IMR-90 (cell line): ENCODE data around the gene ITGA2. TPM values are rescaled to one million over a fixed set of nuclear protein-coding genes. Genes with fewer than 3 reads are reported as not detected.

ENCODE experiments used
- ATAC-seq: fragments of 200-7000 bp; cut with Tn5 transposase; 2 replicates; pipeline ENCODE4 v1.9.1; 2020; ENCODE audit warnings: low read depth, mild to moderate bottlenecking, moderate library complexity
- BruUV-seq: library from RNA; stranded (reverse); fragments of 400-500 nt; replicated peaks from 2 replicates; lab custom pipeline; 2021; lab: Mats Ljungman, UMichigan
- CTCF ChIA-PET: fragments of 300-600 bp; formaldehyde crosslinking; extraction: SDS; loops from one replicate; lab custom pipeline; 2021; ENCODE audit warnings: antibody characterized with exemption; lab: Yijun Ruan, JAX
- POLR2A ChIA-PET: fragments of 300-600 bp; sonication (Branson Sonifier 250); formaldehyde crosslinking; loops from one replicate; lab custom pipeline; 2022; ENCODE audit warnings: antibody characterized with exemption; ENCODE audit not compliant: unreplicated experiment; lab: Charles Lee
- DNase-seq: peaks from one replicate; pipeline ENCODE4 v3.0.0; 2013
- H2AFZ ChIP-seq: replicated peaks from 2 replicates; pipeline ENCODE3; 2013; ENCODE audit warnings: low read length, mild to moderate bottlenecking; ENCODE audit not compliant: poor library complexity
- H2AK5ac ChIP-seq: 2 replicates; pipeline ENCODE4 v1.6.1; 2013; ENCODE audit warnings: low read depth, low read length, inconsistent platforms
- H2AK9ac ChIP-seq: replicated peaks from 2 replicates; pipeline ENCODE3; 2013; ENCODE audit warnings: mild to moderate bottlenecking, low read depth, low read length, moderate library complexity; ENCODE audit not compliant: poor library complexity
- H2BK120ac ChIP-seq: 2 replicates; pipeline ENCODE4 v1.6.1; 2013; ENCODE audit warnings: low read depth, low read length, inconsistent platforms
- H2BK15ac ChIP-seq: 3 replicates; pipeline ENCODE4 v1.6.1; 2013; ENCODE audit warnings: low read depth, low read length, inconsistent platforms
- H2BK20ac ChIP-seq: 2 replicates; pipeline ENCODE4 v1.6.1; 2013; ENCODE audit warnings: low read depth, mild to moderate bottlenecking, inconsistent platforms, low read length, moderate library complexity
- H2BK5ac ChIP-seq: 2 replicates; pipeline ENCODE4 v1.6.1; 2013; ENCODE audit warnings: mild to moderate bottlenecking, low read depth, low read length, inconsistent platforms; ENCODE audit not compliant: poor library complexity, severe bottlenecking
- H3K14ac ChIP-seq: replicated peaks from 2 replicates; pipeline ENCODE4 v1.6.1; 2013; ENCODE audit warnings: low read depth, low read length, inconsistent platforms
- H3K18ac ChIP-seq: 2 replicates; pipeline ENCODE4 v1.6.1; 2013; ENCODE audit warnings: low read depth, low read length, control low read depth
- H3K23ac ChIP-seq: 2 replicates; pipeline ENCODE4 v1.6.1; 2013; ENCODE audit warnings: low read depth, low read length, inconsistent platforms
- H3K27ac ChIP-seq: 2 replicates; pipeline ENCODE4 v1.5.1; 2013; ENCODE audit warnings: mild to moderate bottlenecking, control low read depth, low read length; ENCODE audit not compliant: insufficient read depth
- H3K27me3 ChIP-seq: 2 replicates; pipeline ENCODE4 v1.6.1; 2013; ENCODE audit warnings: low read length; ENCODE audit not compliant: control insufficient read depth, insufficient read depth
- H3K36me3 ChIP-seq: 2 replicates; pipeline ENCODE4 v1.6.1; 2013; ENCODE audit warnings: low read length, mixed read lengths; ENCODE audit not compliant: control insufficient read depth, insufficient read depth
- H3K4ac ChIP-seq: 2 replicates; pipeline ENCODE4 v1.6.1; 2013; ENCODE audit warnings: low read depth, low read length, inconsistent platforms
- H3K4me1 ChIP-seq: 2 replicates; pipeline ENCODE4 v1.6.1; 2013; ENCODE audit warnings: low read length, mixed read lengths; ENCODE audit not compliant: control insufficient read depth, insufficient read depth
- H3K4me2 ChIP-seq: 2 replicates; pipeline ENCODE4 v1.6.1; 2013; ENCODE audit warnings: low read depth, mild to moderate bottlenecking, control low read depth, low read length, moderate library complexity
- H3K4me3 ChIP-seq: 2 replicates; pipeline ENCODE4 v1.5.1; 2013; ENCODE audit warnings: low read depth, mild to moderate bottlenecking, control low read depth, low read length, moderate library complexity; ENCODE audit not compliant: insufficient read depth
- H3K56ac ChIP-seq: 2 replicates; pipeline ENCODE4 v1.6.1; 2013; ENCODE audit warnings: low read length, inconsistent platforms; ENCODE audit not compliant: insufficient read depth; ENCODE audit errors: extremely low read depth
- H3K79me1 ChIP-seq, 2 experiments: 2 replicates each; pipeline ENCODE4 v1.6.1; 2013; ENCODE audit warnings: low read length in 2 of 2, inconsistent platforms in 1 of 2, low read depth in 1 of 2
- H3K9ac ChIP-seq: 2 replicates; pipeline ENCODE4 v1.6.1; 2013; ENCODE audit warnings: low read depth, low read length, control low read depth
- H3K9me1 ChIP-seq: 2 replicates; pipeline ENCODE4 v1.6.1; 2013; ENCODE audit warnings: low read length, inconsistent platforms; ENCODE audit not compliant: insufficient read depth
- H3K9me3 ChIP-seq: 2 replicates; pipeline ENCODE4 v1.6.1; 2013; ENCODE audit warnings: low read length; ENCODE audit not compliant: control insufficient read depth, insufficient read depth
- H4K20me1 ChIP-seq: 2 replicates; pipeline ENCODE4 v1.6.1; 2013; ENCODE audit warnings: low read length, inconsistent platforms; ENCODE audit not compliant: insufficient read depth
- H4K5ac ChIP-seq: 2 replicates; pipeline ENCODE4 v1.6.1; 2013; ENCODE audit warnings: mild to moderate bottlenecking, low read depth, low read length, control low read depth
- H4K8ac ChIP-seq, 2 experiments: 2 replicates each; pipeline ENCODE4 v1.6.1; 2013; ENCODE audit warnings: low read depth in 2 of 2, low read length in 2 of 2, control low read depth in 1 of 2, inconsistent platforms in 1 of 2
- H4K91ac ChIP-seq: 2 replicates; pipeline ENCODE4 v1.6.1; 2013; ENCODE audit warnings: low read depth, low read length, inconsistent platforms; ENCODE audit not compliant: insufficient read depth
- CEBPB ChIP-seq: IDR thresholded peaks from 2 replicates; pipeline ENCODE4 v1.6.1; 2012; ENCODE audit warnings: low read depth, low read length, improper control_type of control experiment
- CHD1 ChIP-seq: IDR thresholded peaks from 2 replicates; pipeline ENCODE4 v1.6.1; 2012; ENCODE audit warnings: low read depth, low read length, improper control_type of control experiment
- ELK1 ChIP-seq: fragments of 150-350 bp; IDR thresholded peaks from 2 replicates; pipeline ENCODE4 v1.6.1; 2016; ENCODE audit warnings: low read depth, mild to moderate bottlenecking, low read length, moderate library complexity, borderline replicate concordance
- FOS ChIP-seq: fragments of 150-350 bp; IDR thresholded peaks from 2 replicates; pipeline ENCODE4 v1.6.1; 2016; ENCODE audit warnings: low read depth, low read length
- MAFK ChIP-seq: IDR thresholded peaks from 2 replicates; pipeline ENCODE4 v1.6.1; 2012; ENCODE audit warnings: low read depth, low read length, improper control_type of control experiment
- MXI1 ChIP-seq: IDR thresholded peaks from 2 replicates; pipeline ENCODE4 v1.6.1; 2012; ENCODE audit warnings: low read depth, mild to moderate bottlenecking, low read length, moderate library complexity, borderline replicate concordance
- RAD21 ChIP-seq: IDR thresholded peaks from 2 replicates; pipeline ENCODE4 v1.6.1; 2012; ENCODE audit warnings: low read length, improper control_type of control experiment
- RFX5 ChIP-seq: IDR thresholded peaks from 2 replicates; pipeline ENCODE4 v1.8.0; 2012; ENCODE audit warnings: low read depth, mild to moderate bottlenecking, low read length, moderate library complexity
- WGBS, 2 experiments: methylation state at CpG; one replicate each; pipeline versions ENCODE4 v1.1.5 to v1.1.7; 2013; ENCODE audit warnings: missing lambda C conversion rate in 2 of 2; ENCODE audit not compliant: insufficient read length in 1 of 2; ENCODE audit errors: extremely low coverage in 2 of 2; 5-methylcytosine and 5-hydroxymethylcytosine counted together
- dilution Hi-C: fragments of 300-500 bp; cut with HindIII; formaldehyde crosslinking; loops from one replicate; pipeline ENCODE4 v1.14.3; 2018; ENCODE audit warnings: low sequenced_read_pairs; ENCODE audit not compliant: unreplicated experiment
- in situ Hi-C: fragments of 300-500 bp; cut with MboI; formaldehyde crosslinking; loops from 3 replicates; pipeline ENCODE4 v1.14.3; 2019; ENCODE audit warnings: low sequenced_read_pairs, inconsistent platforms, mixed read lengths
- intact Hi-C: fragments of 100-400 bp; cut with micrococcal nuclease; formaldehyde crosslinking; loops from 2 replicates; pipeline ENCODE4 v1.10.0; 2022
- polyA plus RNA-seq, 3 experiments: library from polyadenylated mRNA; depleted of rRNA; stranded (reverse); fragments of >200 nt; gene quantifications; 2 replicates each; pipeline ENCODE4 v1.2.3, GENCODE V29; 2012; ENCODE audit warnings: low replicate concordance in 1 of 3
- total RNA-seq: library from RNA; depleted of rRNA; stranded (reverse); fragments of >200 nt; gene quantifications from 2 replicates; pipeline ENCODE4 v1.2.3, GENCODE V29; 2012

Gene ITGA2
- total and polyA plus RNA-seq, 2 of the 4 experiments (the other 2 are of a cell fraction), result 23.3 to 93.4 TPM

GRCh38 chr5:53066088-53066487, 76.9 kb downstream of the ITGA2 start:
- ChIA-PET POLR2A (no interaction called here), CTCF (no interaction called here)
- H3K27ac ChIP-seq, result no peak overlapping the region
- H2BK15ac ChIP-seq, result no peak overlapping the region
- no peak overlapping the region for H2BK5ac ChIP-seq
- no peak overlapping the region for H2BK120ac ChIP-seq
- DNase-seq (no peak), ATAC-seq (no peak)
- dilution Hi-C loops, result loop anchor here (25.0 kb wide), 1 partner anchor 104 kb away; no protein-coding TSS in a partner anchor
- H2BK20ac ChIP-seq, result no peak overlapping the region
- intact Hi-C loops, result no loop called here
- peaks cover 3% of the 10 kb centered on the region; the same call in 1 of the 2 replicates for H3K4me1 ChIP-seq
- H3K27me3 ChIP-seq, result no peaks in the 10 kb centered on the region
- no peak overlapping the region for H3K4me3 ChIP-seq
- H3K9me1 ChIP-seq, result no peaks in the 10 kb centered on the region
- peaks cover 7 to 37% of the 10 kb centered on the region in 2 experiments; a peak in 2 of 4 replicates for H3K79me1 ChIP-seq
- no peak overlapping the region for H3K4ac ChIP-seq
- no peaks in the 10 kb centered on the region for H4K20me1 ChIP-seq
- no peak overlapping the region for H3K9ac ChIP-seq
- no peak overlapping the region for H2AFZ ChIP-seq
- H4K8ac ChIP-seq, result no peak overlapping the region
- TF ChIP-seq MXI1 (no peak), RAD21 (no peak), RFX5 (no peak), MAFK (no peak), CEBPB (no peak), FOS (no peak), ELK1 (no peak), CHD1 (no peak)
- no peak overlapping the region for H2AK9ac ChIP-seq
- WGBS, 2 experiments, result no CpG with 5 or more reads among the region's 1 CpG
- in situ Hi-C loops, result no loop called here
- no peak overlapping the region for H3K18ac ChIP-seq
- no peaks in the 10 kb centered on the region for H3K9me3 ChIP-seq
- H3K23ac ChIP-seq, result no peak overlapping the region
- H3K14ac ChIP-seq, result no peak overlapping the region
- peaks cover 17% of the 10 kb centered on the region; the same call in 1 of the 2 replicates for H3K36me3 ChIP-seq
- no TSS peak for BruUV-seq
- H4K91ac ChIP-seq, result no peak overlapping the region
- H4K5ac ChIP-seq, result no peak overlapping the region
- no peak overlapping the region for H3K4me2 ChIP-seq
- no peak overlapping the region for H3K56ac ChIP-seq
- no peak overlapping the region for H2AK5ac ChIP-seq
